T-helper 2 cell (primary cell): ENCODE data around the gene PTPRD.

ENCODE experiments used
- DNase-seq, 5 experiments: peaks; one replicate each; pipeline versions ENCODE4 v3.0.0 to v3.0.0-alpha.2; 2012 to 2022

Gene PTPRD

GRCh38 chr9:10260501-10260900, 352.3 kb downstream of the PTPRD start:
- no peak for DNase-seq

- no peak for DNase-seq
Observed at GRCh38 chr9:10259668-10260067, 353.1 kb downstream of the PTPRD start.

GRCh38 chr9:10255758-10256157, 357.0 kb downstream of the PTPRD start:
- DNase-seq, result no peak

- DNase-seq, result no peak
Observed at GRCh38 chr9:10254338-10254737, 358.5 kb downstream of the PTPRD start.

- no peak for DNase-seq
Observed at GRCh38 chr9:10253341-10253740, 359.5 kb downstream of the PTPRD start.

- no peak for DNase-seq
Observed at GRCh38 chr9:10252174-10252573, 360.6 kb downstream of the PTPRD start.

GRCh38 chr9:10251490-10251889, 361.3 kb downstream of the PTPRD start:
- no peak for DNase-seq

- DNase-seq, result no peak
Observed at GRCh38 chr9:10250219-10250618, 362.6 kb downstream of the PTPRD start.

GRCh38 chr9:10248890-10249289, 363.9 kb downstream of the PTPRD start:
- no peak for DNase-seq

- no peak for DNase-seq
Observed at GRCh38 chr9:10242255-10242654, 370.5 kb downstream of the PTPRD start.

- DNase-seq, result no peak
Observed at GRCh38 chr9:10238087-10238486, 374.7 kb downstream of the PTPRD start.

- DNase-seq, result no peak
Observed at GRCh38 chr9:10237584-10237983, 375.2 kb downstream of the PTPRD start.

- no peak for DNase-seq
Observed at GRCh38 chr9:10236161-10236560, 376.6 kb downstream of the PTPRD start.

- DNase-seq, result no peak
Observed at GRCh38 chr9:10235376-10235775, 377.4 kb downstream of the PTPRD start.

GRCh38 chr9:10232352-10232930, 380.4 kb downstream of the PTPRD start:
- no peak for DNase-seq

GRCh38 chr9:10230512-10230911, 382.3 kb downstream of the PTPRD start:
- DNase-seq, result no peak

GRCh38 chr9:10228082-10228481, 384.7 kb downstream of the PTPRD start:
- no peak for DNase-seq

GRCh38 chr9:10226996-10227395, 385.8 kb downstream of the PTPRD start:
- no peak for DNase-seq

GRCh38 chr9:10212702-10213101, 400.1 kb downstream of the PTPRD start:
- no peak for DNase-seq

GRCh38 chr9:10208691-10209069, 404.1 kb downstream of the PTPRD start:
- no peak for DNase-seq

- DNase-seq, result no peak
Observed at GRCh38 chr9:10204276-10204675, 408.5 kb downstream of the PTPRD start.

- DNase-seq, result no peak
Observed at GRCh38 chr9:10173561-10173960, 439.2 kb downstream of the PTPRD start.

- no peak for DNase-seq
Observed at GRCh38 chr9:10172476-10172875, 440.3 kb downstream of the PTPRD start.

- no peak for DNase-seq
Observed at GRCh38 chr9:10168241-10168640, 444.6 kb downstream of the PTPRD start.

GRCh38 chr9:10148796-10149195, 464.0 kb downstream of the PTPRD start:
- DNase-seq, result no peak
